ENCODE data around the gene SCNN1G. TPM values are rescaled to one million over a fixed set of nuclear protein-coding genes. Genes with fewer than 3 reads are reported as not detected.
"Not testable (repeated sequence)": the region's sequence is repeated elsewhere in the genome, so short reads cannot be mapped to it uniquely, and the experiment has no call there.

Gene SCNN1G
- total and polyA plus RNA-seq, 2 donors (not counting 3 experiments of a cell fraction or from before 2014, with no cell fraction given), result not detected

- Histone ChIP-seq H4K20me1 (replicated peaks; ENCODE audit: control insufficient read depth, extremely low read depth, insufficient read depth, low read length) (peaks cover 6% of the 10 kb centered on the region), H2AFZ (ENCODE audit: low read depth, low read length) (no peak overlapping the region), H3K79me2 (ENCODE audit: control insufficient read depth, insufficient read depth, low read length) (peaks cover 92% of the 10 kb centered on the region), H3K4me1 (ENCODE audit: control insufficient read depth, extremely low read depth, insufficient read depth, low read length) (peaks cover 15% of the 10 kb centered on the region), H3K4me3 (replicated peaks in 1 of 3; ENCODE audit: insufficient read depth in 1 of 3, low read depth in 1 of 3, low read length in 3 of 3) (no peak overlapping the region), H3K36me3 (ENCODE audit: control insufficient read depth in 2 of 2, extremely low read depth in 1 of 2, insufficient read depth in 2 of 2, low read length in 2 of 2) (no peaks in the 10 kb centered on the region), H3K9me3 (replicated peaks; ENCODE audit: control insufficient read depth, insufficient read depth, low read length) (no peaks in the 10 kb centered on the region), H3K4me2 (ENCODE audit: insufficient read depth, low read length) (no peak overlapping the region), H3K9ac (replicated peaks; ENCODE audit: extremely low read depth, insufficient read depth, low read length) (no peak overlapping the region), H3K27me3 (ENCODE audit: control insufficient read depth in 2 of 2, insufficient read depth in 2 of 2, low read length in 2 of 2) (no peaks in the 10 kb centered on the region), H3K9me1 (replicated peaks; ENCODE audit: control insufficient read depth, extremely low read depth, insufficient read depth, low read length) (no peaks in the 10 kb centered on the region), H3K27ac (ENCODE audit: insufficient read depth, low read depth, low read length) (no peak overlapping the region)
- TF ChIP-seq MYC (IDR thresholded peaks at IDR 0.05; ENCODE audit: low read depth, low read length) (no peak), JUN (IDR thresholded peaks at IDR 0.05; ENCODE audit: borderline replicate concordance, insufficient read depth, insufficient read length, low read depth) (no peak), FOS (IDR thresholded peaks at IDR 0.05; ENCODE audit: borderline replicate concordance, insufficient read depth, low read length) (no peak), EZH2 (IDR thresholded peaks at IDR 0.05; ENCODE audit: borderline replicate concordance, low read depth, low read length, severe bottlenecking) (no peak), POLR2AphosphoS5 (IDR thresholded peaks at IDR 0.05; ENCODE audit: insufficient read depth, low read depth, low read length) (no peak), GATA2 (IDR thresholded peaks at IDR 0.05; ENCODE audit: insufficient read depth, insufficient read length, low read depth, low read length) (no peak), MAX (IDR thresholded peaks at IDR 0.05; ENCODE audit: insufficient read depth, insufficient read length) (no peak), POLR2A (IDR thresholded peaks at IDR 0.05; ENCODE audit: low read depth, low read length) (no peak), CTCF (IDR thresholded peaks at IDR 0.05; ENCODE audit: extremely low read depth in 1 of 2, insufficient read depth in 1 of 2, low read depth in 1 of 2, low read length in 2 of 2) (no peak)
- intact Hi-C loops (cut with micrococcal nuclease), result no loop called here
- dilution Hi-C loops (cut with MboI; ENCODE audit: extremely low pct_ligation_motif_present, low sequenced_read_pairs), result no loop called here
- FAIRE-seq, result no peak
- CTCF ChIA-PET, result interaction anchor here (2.4 kb wide), 1 partner anchor 10 kb away, joined by 6 read pairs; no protein-coding TSS in a partner anchor
- no TSS peak for BruUV-seq (replicated peaks)
- no peak for DNase-seq (ENCODE audit: low read depth, low spot score)
- POLR2A ChIA-PET, result interaction anchor here (1.2 kb wide), 1 partner anchor 9 kb away, joined by 3 read pairs; no protein-coding TSS in a partner anchor
Observed at GRCh38 chr16:23143391-23143790, 39.2 kb upstream of the SCNN1G start.

- H3K4me3 ChIP-seq (replicated peaks in 1 of 3; ENCODE audit: insufficient read depth in 1 of 3, low read depth in 1 of 3, low read length in 3 of 3); H3K36me3 ChIP-seq (ENCODE audit: control insufficient read depth in 2 of 2, extremely low read depth in 1 of 2, insufficient read depth in 2 of 2, low read length in 2 of 2); H3K9me3 ChIP-seq (replicated peaks; ENCODE audit: control insufficient read depth, insufficient read depth, low read length); H3K27me3 ChIP-seq (ENCODE audit: control insufficient read depth in 2 of 2, insufficient read depth in 2 of 2, low read length in 2 of 2); BruUV-seq (replicated peaks); H3K4me2 ChIP-seq (ENCODE audit: insufficient read depth, low read length); H4K20me1 ChIP-seq (replicated peaks; ENCODE audit: control insufficient read depth, extremely low read depth, insufficient read depth, low read length); H2AFZ ChIP-seq (ENCODE audit: low read depth, low read length); intact Hi-C loops (cut with micrococcal nuclease); dilution Hi-C loops (cut with MboI; ENCODE audit: extremely low pct_ligation_motif_present, low sequenced_read_pairs); FAIRE-seq; H3K9me1 ChIP-seq (replicated peaks; ENCODE audit: control insufficient read depth, extremely low read depth, insufficient read depth, low read length); H3K27ac ChIP-seq (ENCODE audit: insufficient read depth, low read depth, low read length); POLR2A ChIA-PET; H3K9ac ChIP-seq (replicated peaks; ENCODE audit: extremely low read depth, insufficient read depth, low read length); DNase-seq (ENCODE audit: low read depth, low spot score): not testable (repeated sequence)
- CTCF ChIA-PET, result interaction anchor here (2.4 kb wide), 1 partner anchor 11 kb away, joined by 6 read pairs; no protein-coding TSS in a partner anchor
- peaks cover 15% of the 10 kb centered on the region for H3K4me1 ChIP-seq (ENCODE audit: control insufficient read depth, extremely low read depth, insufficient read depth, low read length)
- peaks cover 88% of the 10 kb centered on the region for H3K79me2 ChIP-seq (ENCODE audit: control insufficient read depth, insufficient read depth, low read length)
Observed at GRCh38 chr16:23144393-23144792, 38.2 kb upstream of the SCNN1G start.
